Measurements from ENCODE around the gene ZNF860.
"Not testable (repeated sequence)": the region's sequence is repeated elsewhere in the genome, so short reads cannot be mapped to it uniquely, and the experiment has no call there.

ZNF860 gene

GRCh38 chr3:31996195-31996594 lies 14.6 kb downstream of the ZNF860 start:
- in situ Hi-C loops (cut with MboI; ENCODE audit: low sequenced_read_pairs) = no loop called here

- in situ Hi-C loops (cut with MboI; ENCODE audit: low sequenced_read_pairs) = no loop called here
These were observed 15.9 kb downstream of the ZNF860 start for GRCh38 chr3:31997500-31997899.

- in situ Hi-C loops (cut with MboI; ENCODE audit: low sequenced_read_pairs) = no loop called here
These were observed 18.4 kb downstream of the ZNF860 start for GRCh38 chr3:31999907-32000439.

- in situ Hi-C loops (cut with MboI; ENCODE audit: low sequenced_read_pairs) = no loop called here
These were observed 19.3 kb downstream of the ZNF860 start for GRCh38 chr3:32000877-32001276.

- in situ Hi-C loops (cut with MboI; ENCODE audit: low sequenced_read_pairs) = no loop called here
These were observed 21.2 kb downstream of the ZNF860 start for GRCh38 chr3:32002561-32003368.

- in situ Hi-C loops (cut with MboI; ENCODE audit: low sequenced_read_pairs) = no loop called here
These were observed 21.8 kb downstream of the ZNF860 start for GRCh38 chr3:32003380-32003779.

GRCh38 chr3:32004113-32004765 lies 22.7 kb downstream of the ZNF860 start:
- in situ Hi-C loops (cut with MboI; ENCODE audit: low sequenced_read_pairs) = no loop called here

- in situ Hi-C loops (cut with MboI; ENCODE audit: low sequenced_read_pairs) = no loop called here
These were observed 27.6 kb downstream of the ZNF860 start for GRCh38 chr3:32009101-32009500.

- in situ Hi-C loops (cut with MboI; ENCODE audit: low sequenced_read_pairs) = no loop called here
These were observed 28.4 kb downstream of the ZNF860 start for GRCh38 chr3:32009957-32010356.

GRCh38 chr3:32010699-32011098 lies 29.1 kb downstream of the ZNF860 start:
- in situ Hi-C loops (cut with MboI; ENCODE audit: low sequenced_read_pairs) = not testable (repeated sequence)

GRCh38 chr3:32015638-32016037 lies 34.1 kb downstream of the ZNF860 start:
- in situ Hi-C loops (cut with MboI; ENCODE audit: low sequenced_read_pairs) = not testable (repeated sequence)

- in situ Hi-C loops (cut with MboI; ENCODE audit: low sequenced_read_pairs) = no loop called here
These were observed 35.7 kb downstream of the ZNF860 start for GRCh38 chr3:32017286-32017685.

GRCh38 chr3:32018757-32019564 lies 37.4 kb downstream of the ZNF860 start:
- in situ Hi-C loops (cut with MboI; ENCODE audit: low sequenced_read_pairs) = no loop called here

GRCh38 chr3:32021155-32021554 lies 39.6 kb downstream of the ZNF860 start:
- in situ Hi-C loops (cut with MboI; ENCODE audit: low sequenced_read_pairs) = no loop called here

GRCh38 chr3:32021748-32022147 lies 40.2 kb downstream of the ZNF860 start:
- in situ Hi-C loops (cut with MboI; ENCODE audit: low sequenced_read_pairs) = no loop called here

- in situ Hi-C loops (cut with MboI; ENCODE audit: low sequenced_read_pairs) = no loop called here
These were observed 41.4 kb downstream of the ZNF860 start for GRCh38 chr3:32022947-32023346.

GRCh38 chr3:32026593-32026992 lies 45.0 kb downstream of the ZNF860 start:
- in situ Hi-C loops (cut with MboI; ENCODE audit: low sequenced_read_pairs) = no loop called here

- in situ Hi-C loops (cut with MboI; ENCODE audit: low sequenced_read_pairs) = no loop called here
These were observed 56.4 kb downstream of the ZNF860 start for GRCh38 chr3:32037932-32038267.

- in situ Hi-C loops (cut with MboI; ENCODE audit: low sequenced_read_pairs) = no loop called here
These were observed 59.8 kb downstream of the ZNF860 start for GRCh38 chr3:32041316-32041715.
